Type B pancreatic cell (in vitro differentiated cells): Measurements from ENCODE around the gene CNNM2. TPM values are rescaled to one million over a fixed set of nuclear protein-coding genes. Genes with fewer than 3 reads are reported as not detected.

Experiments
- DNase-seq: peaks from one replicate; pipeline ENCODE4 v3.0.0; 2021; ENCODE audit warnings: mixed read lengths; ENCODE audit not compliant: unreplicated experiment; ENCODE audit errors: extremely low spot score
- H3K27ac Mint-ChIP-seq: 2 replicates; pipeline ENCODE4 v1.8.0; 2021; ENCODE audit warnings: mild to moderate bottlenecking, mixed read lengths
- H3K27me3 Mint-ChIP-seq: 2 replicates; pipeline ENCODE4 v1.8.0; 2021; ENCODE audit warnings: mixed read lengths
- H3K36me3 Mint-ChIP-seq: 2 replicates; pipeline ENCODE4 v1.8.0; 2021; ENCODE audit warnings: mixed read lengths
- H3K4me1 Mint-ChIP-seq: one replicate; pipeline ENCODE4 v1.8.0; 2021; ENCODE audit warnings: mixed read lengths; ENCODE audit not compliant: unreplicated experiment
- H3K4me3 Mint-ChIP-seq: 2 replicates; pipeline ENCODE4 v1.8.0; 2021; ENCODE audit warnings: mild to moderate bottlenecking, mixed read lengths
- H3K9me3 Mint-ChIP-seq: 2 replicates; pipeline ENCODE4 v1.8.0; 2021; ENCODE audit warnings: mixed read lengths
- total RNA-seq: library from RNA; stranded (reverse); gene quantifications from 2 replicates; pipeline ENCODE4 v1.2.1, GENCODE V29; 2021; ENCODE audit warnings: low replicate concordance
- TF ChIP-seq, protein P1 (sequence below): fragments of 200-600 bp; sonication (generic); conservative IDR thresholded peaks from 2 replicates; pipeline ENCODE4 v1.5.0; 2021; ENCODE audit warnings: antibody characterized with exemption, mild to moderate bottlenecking

Gene CNNM2
- total RNA-seq, 1 donor from 2014 or later: 9.8 TPM

DNA sequence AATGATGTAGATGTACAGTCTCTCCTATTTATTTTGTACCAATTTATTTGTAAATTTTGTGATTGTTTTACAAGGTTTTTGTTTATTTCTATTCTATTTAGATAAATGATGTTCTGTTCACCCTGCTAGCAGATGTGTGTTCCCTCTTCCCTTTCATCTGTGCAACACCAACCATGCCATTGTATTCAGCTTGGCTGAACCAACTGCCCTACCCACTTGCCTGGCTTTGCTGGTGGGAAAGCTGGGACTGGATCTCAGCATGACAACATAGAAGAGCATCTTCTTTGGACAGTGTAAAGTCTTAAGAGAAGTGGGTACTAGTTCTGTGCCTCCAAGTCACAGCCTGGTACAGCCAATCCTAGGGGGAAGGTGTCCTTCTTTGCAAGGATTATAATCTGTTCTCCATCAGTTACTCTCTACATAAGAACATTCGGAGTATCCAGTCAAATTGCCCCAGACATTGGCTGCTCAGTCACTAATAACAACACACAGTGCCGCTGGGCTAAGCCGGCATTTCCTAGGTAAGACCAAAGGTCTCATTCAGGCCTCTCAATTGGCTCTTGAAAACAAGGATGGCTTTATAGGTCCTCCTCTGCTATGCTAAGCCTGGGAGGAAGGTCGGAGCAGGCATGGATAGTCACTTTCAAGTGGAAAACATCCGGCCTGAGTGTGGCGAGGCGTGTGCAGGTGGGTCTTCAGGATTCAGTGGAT, 165.3 kb downstream of the CNNM2 start:
- Mint-ChIP-seq H3K27me3 (no peaks in the 10 kb centered on the region), H3K27ac (peak overlapping the region; percentile 16), H3K9me3 (no peaks in the 10 kb centered on the region), H3K4me1 (no peaks in the 10 kb centered on the region), H3K4me3 (no peak overlapping the region), H3K36me3 (peaks cover 26% of the 10 kb centered on the region)
- TF ChIP-seq, protein P1, sequence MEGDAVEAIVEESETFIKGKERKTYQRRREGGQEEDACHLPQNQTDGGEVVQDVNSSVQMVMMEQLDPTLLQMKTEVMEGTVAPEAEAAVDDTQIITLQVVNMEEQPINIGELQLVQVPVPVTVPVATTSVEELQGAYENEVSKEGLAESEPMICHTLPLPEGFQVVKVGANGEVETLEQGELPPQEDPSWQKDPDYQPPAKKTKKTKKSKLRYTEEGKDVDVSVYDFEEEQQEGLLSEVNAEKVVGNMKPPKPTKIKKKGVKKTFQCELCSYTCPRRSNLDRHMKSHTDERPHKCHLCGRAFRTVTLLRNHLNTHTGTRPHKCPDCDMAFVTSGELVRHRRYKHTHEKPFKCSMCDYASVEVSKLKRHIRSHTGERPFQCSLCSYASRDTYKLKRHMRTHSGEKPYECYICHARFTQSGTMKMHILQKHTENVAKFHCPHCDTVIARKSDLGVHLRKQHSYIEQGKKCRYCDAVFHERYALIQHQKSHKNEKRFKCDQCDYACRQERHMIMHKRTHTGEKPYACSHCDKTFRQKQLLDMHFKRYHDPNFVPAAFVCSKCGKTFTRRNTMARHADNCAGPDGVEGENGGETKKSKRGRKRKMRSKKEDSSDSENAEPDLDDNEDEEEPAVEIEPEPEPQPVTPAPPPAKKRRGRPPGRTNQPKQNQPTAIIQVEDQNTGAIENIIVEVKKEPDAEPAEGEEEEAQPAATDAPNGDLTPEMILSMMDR: no peak
- no peak for DNase-seq

DNA sequence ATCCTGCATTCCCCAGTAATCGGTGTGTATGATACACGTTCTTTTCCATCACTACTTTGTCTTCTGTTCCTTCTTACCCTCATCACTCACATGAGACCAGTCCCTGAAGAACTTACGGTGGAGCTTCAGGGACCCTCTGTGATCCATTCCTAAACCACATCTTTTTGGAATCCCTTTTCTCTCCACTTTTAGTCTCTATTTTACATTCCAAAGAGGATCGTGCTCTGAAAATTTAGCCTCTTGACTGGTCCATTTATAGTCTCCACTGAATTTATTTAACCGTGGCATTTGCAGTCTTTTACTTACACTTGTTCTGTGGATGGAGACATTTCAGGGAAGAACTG, 165.9 kb downstream of the CNNM2 start:
- DNase-seq: no peak
- Mint-ChIP-seq H3K36me3 (peaks cover 30% of the 10 kb centered on the region), H3K4me1 (no peaks in the 10 kb centered on the region), H3K4me3 (no peak overlapping the region), H3K9me3 (no peaks in the 10 kb centered on the region), H3K27me3 (no peaks in the 10 kb centered on the region), H3K27ac (no peak overlapping the region)
- TF ChIP-seq, protein P1: no peak

DNA sequence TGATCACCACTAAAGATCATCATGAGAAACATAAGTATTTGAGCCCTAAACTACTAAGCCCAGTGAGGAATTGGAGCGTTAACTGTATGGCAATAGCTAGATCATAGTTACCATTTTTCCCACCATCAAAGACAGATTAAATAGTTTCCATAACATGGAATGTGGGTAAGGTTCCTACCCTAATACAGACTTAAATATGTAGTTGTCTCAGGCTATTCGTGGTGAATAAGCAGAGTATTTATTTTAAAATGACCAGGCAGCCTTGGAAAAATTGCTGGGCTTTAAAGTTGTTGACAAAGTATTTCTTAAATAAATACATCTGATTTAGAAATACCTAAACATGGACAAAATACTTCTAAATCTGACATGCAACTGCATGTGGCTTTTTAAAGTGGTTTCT, 168.2 kb downstream of the CNNM2 start:
- no peaks in the 10 kb centered on the region for H3K4me1 Mint-ChIP-seq
- TF ChIP-seq, protein P1: no peak
- H3K27ac Mint-ChIP-seq: no peak overlapping the region
- H3K9me3 Mint-ChIP-seq: no peaks in the 10 kb centered on the region
- no peak overlapping the region for H3K4me3 Mint-ChIP-seq
- H3K27me3 Mint-ChIP-seq: no peaks in the 10 kb centered on the region
- DNase-seq: no peak
- H3K36me3 Mint-ChIP-seq: peaks cover 49% of the 10 kb centered on the region

DNA sequence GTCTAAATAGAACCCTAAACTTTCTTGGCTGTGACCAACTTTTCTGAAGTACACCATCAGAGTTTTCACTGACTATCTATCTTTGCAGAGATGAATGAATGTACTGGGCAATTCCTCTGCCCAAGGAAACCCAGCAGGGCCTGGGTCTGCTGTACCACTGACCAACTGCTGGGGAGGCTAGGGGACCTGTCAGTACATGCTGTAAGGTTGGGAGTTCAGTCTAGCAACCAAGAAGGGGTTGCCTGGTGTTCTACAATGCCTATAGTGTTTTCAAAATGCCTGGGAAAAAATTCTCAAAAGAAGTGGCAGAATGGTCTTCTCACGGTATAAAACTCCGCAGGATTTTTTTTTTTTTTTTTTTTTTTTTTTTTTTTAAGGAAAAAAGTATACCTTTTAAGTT, 168.7 kb downstream of the CNNM2 start:
- no peak overlapping the region for H3K4me3 Mint-ChIP-seq
- H3K27ac Mint-ChIP-seq: no peak overlapping the region
- peaks cover 54% of the 10 kb centered on the region for H3K36me3 Mint-ChIP-seq
- H3K9me3 Mint-ChIP-seq: no peaks in the 10 kb centered on the region
- DNase-seq: no peak
- no peaks in the 10 kb centered on the region for H3K27me3 Mint-ChIP-seq
- H3K4me1 Mint-ChIP-seq: no peaks in the 10 kb centered on the region
- TF ChIP-seq, protein P1: no peak

DNA sequence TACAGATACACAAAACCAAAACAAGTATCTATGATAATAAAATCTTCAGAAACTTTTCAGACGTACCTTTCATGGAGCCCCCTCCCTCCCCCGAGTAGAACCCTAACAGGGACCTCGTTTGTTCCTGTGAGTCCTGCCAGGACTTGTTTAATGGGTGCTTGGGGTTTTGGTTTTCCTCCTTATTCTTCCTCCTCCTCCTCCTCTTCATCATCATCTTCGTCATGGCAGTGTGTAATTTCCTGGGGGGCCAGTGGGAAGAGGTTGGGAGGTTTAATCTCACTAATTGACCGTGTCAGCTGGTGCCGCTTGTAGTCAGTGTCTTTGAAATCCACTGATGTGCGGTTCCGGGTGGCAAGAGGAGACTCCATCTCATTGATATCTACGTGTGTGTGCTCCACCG, 171.4 kb downstream of the CNNM2 start:
- Mint-ChIP-seq H3K27ac (no peak overlapping the region), H3K27me3 (no peaks in the 10 kb centered on the region), H3K4me1 (no peaks in the 10 kb centered on the region), H3K9me3 (no peaks in the 10 kb centered on the region), H3K36me3 (peaks cover 57% of the 10 kb centered on the region), H3K4me3 (no peak overlapping the region)
- TF ChIP-seq, protein P1: no peak
- DNase-seq: no peak
